ENCODE data around the gene NLRP14.

GRCh38 chr11:6986487-6986886 is 33.8 kb upstream of the NLRP14 start:
- TF ChIP-seq CTCF (IDR thresholded peaks at IDR 0.05) (no peak), POLR2AphosphoS5 (IDR thresholded peaks at IDR 0.05) (no peak)

All from prostate gland (tissue), 2 donors.